Esophagus muscularis mucosa (tissue), 4 donors: Measurements from ENCODE around the gene C1QTNF4.

Experiments
- EP300 ChIP-seq: sonication (generic); formaldehyde crosslinking; IDR thresholded peaks from one replicate; pipeline ENCODE4 v1.6.1; 2017; ENCODE audit warnings: antibody characterized with exemption
- POLR2A ChIP-seq: fragments of 450-650 bp; IDR thresholded peaks from one replicate; pipeline ENCODE4 v1.6.1; 2017; ENCODE audit warnings: antibody characterized with exemption, moderate library complexity, mild to moderate bottlenecking, low read depth
- TF ChIP-seq, protein P1 (sequence below), 3 experiments: fragments of 200-600 bp in 2 of 3; fragments of 450-650 bp in 1 of 3; sonication (generic) in 2 of 3; IDR thresholded peaks; one replicate each; pipeline ENCODE4 v1.5.1; 2017 to 2019; ENCODE audit warnings: antibody characterized with exemption in 3 of 3, mild to moderate bottlenecking in 2 of 3, moderate library complexity in 1 of 3

DNA sequence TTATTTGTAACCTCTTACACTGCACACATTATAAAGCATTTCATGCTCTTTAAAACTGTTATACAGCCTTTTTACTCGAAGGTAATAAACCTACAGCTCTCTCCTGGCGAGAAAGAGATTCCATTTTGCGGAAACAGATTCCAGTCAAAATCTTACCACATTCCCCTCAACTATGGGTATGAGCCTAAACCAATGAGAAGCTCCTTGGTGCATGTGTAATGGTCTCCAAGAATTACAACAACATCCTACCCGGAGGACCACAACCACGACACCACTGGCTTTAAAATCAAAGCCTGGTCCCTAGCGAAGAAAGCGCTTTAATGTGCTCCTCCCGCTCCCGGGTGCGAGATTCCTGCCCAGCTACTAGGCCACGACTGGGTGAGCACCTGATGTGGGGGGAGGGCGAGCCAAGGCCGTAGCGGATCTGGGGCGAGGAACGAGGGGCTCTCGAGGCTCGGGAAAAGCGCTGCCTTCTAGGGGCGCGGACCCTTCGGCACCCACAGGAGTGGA, 42.1 kb downstream of the C1QTNF4 start:
- TF ChIP-seq, protein P1, sequence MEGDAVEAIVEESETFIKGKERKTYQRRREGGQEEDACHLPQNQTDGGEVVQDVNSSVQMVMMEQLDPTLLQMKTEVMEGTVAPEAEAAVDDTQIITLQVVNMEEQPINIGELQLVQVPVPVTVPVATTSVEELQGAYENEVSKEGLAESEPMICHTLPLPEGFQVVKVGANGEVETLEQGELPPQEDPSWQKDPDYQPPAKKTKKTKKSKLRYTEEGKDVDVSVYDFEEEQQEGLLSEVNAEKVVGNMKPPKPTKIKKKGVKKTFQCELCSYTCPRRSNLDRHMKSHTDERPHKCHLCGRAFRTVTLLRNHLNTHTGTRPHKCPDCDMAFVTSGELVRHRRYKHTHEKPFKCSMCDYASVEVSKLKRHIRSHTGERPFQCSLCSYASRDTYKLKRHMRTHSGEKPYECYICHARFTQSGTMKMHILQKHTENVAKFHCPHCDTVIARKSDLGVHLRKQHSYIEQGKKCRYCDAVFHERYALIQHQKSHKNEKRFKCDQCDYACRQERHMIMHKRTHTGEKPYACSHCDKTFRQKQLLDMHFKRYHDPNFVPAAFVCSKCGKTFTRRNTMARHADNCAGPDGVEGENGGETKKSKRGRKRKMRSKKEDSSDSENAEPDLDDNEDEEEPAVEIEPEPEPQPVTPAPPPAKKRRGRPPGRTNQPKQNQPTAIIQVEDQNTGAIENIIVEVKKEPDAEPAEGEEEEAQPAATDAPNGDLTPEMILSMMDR (IDR thresholded peaks at IDR 0.05): no peak
- no peak for TF ChIP-seq POLR2A
- no peak for TF ChIP-seq EP300
